H1 (cell line): ENCODE data around the gene ZFAND6. TPM values are rescaled to one million over a fixed set of nuclear protein-coding genes. Genes with fewer than 3 reads are reported as not detected.
"Not testable (repeated sequence)": the region's sequence is repeated elsewhere in the genome, so short reads cannot be mapped to it uniquely, and the experiment has no call there.

Experiments used
- CTCF ChIA-PET: fragments of 300-600 bp; sonication (Branson Sonifier 250); formaldehyde crosslinking; loops from one replicate; lab custom pipeline; 2021; ENCODE audit not compliant: partially characterized antibody; lab: Charles Lee
- POLR2A ChIA-PET: fragments of 300-600 bp; sonication (Branson Sonifier 250); formaldehyde crosslinking; loops from one replicate; lab custom pipeline; 2021; ENCODE audit warnings: inconsistent platforms; ENCODE audit not compliant: partially characterized antibody; lab: Charles Lee
- DNase-seq, 2 experiments: peaks; one replicate each; pipeline versions ENCODE4 v3.0.0 to v3.0.0-alpha.2; 2010 to 2022; ENCODE audit warnings: low spot score in 2 of 2, low read depth in 1 of 2, mixed read lengths in 1 of 2
- FAIRE-seq: peaks from 2 replicates; lab custom pipeline; 2011; peaks lifted over from hg19 to GRCh38; lab: Jason Lieb, UNC
- H2AFZ ChIP-seq: 2 replicates; pipeline ENCODE4 v1.8.1; 2012; ENCODE audit warnings: low read length, inconsistent platforms
- H2AK5ac ChIP-seq: 2 replicates; pipeline ENCODE4 v1.6.1; 2013; ENCODE audit warnings: low read depth, low read length
- H2BK120ac ChIP-seq: replicated peaks from 2 replicates; pipeline ENCODE3; 2013; ENCODE audit warnings: low read depth, low read length, inconsistent platforms
- H2BK12ac ChIP-seq: 2 replicates; pipeline ENCODE4 v1.6.1; 2013; ENCODE audit warnings: low read depth, low read length
- H2BK15ac ChIP-seq: 2 replicates; pipeline ENCODE4 v1.6.1; 2013; ENCODE audit warnings: low read length
- H2BK20ac ChIP-seq: 2 replicates; pipeline ENCODE4 v1.6.1; 2013; ENCODE audit warnings: low read length
- H2BK5ac ChIP-seq: 2 replicates; pipeline ENCODE4 v1.6.1; 2013; ENCODE audit warnings: low read depth, low read length
- H3K14ac ChIP-seq: 2 replicates; pipeline ENCODE4 v1.6.1; 2013; ENCODE audit warnings: inconsistent platforms; ENCODE audit not compliant: insufficient read length
- H3K18ac ChIP-seq: 2 replicates; pipeline ENCODE4 v1.6.1; 2013; ENCODE audit warnings: low read length; ENCODE audit errors: extremely low read depth
- H3K23ac ChIP-seq: 2 replicates; pipeline ENCODE4 v1.6.1; 2013; ENCODE audit warnings: inconsistent platforms; ENCODE audit not compliant: insufficient read length
- H3K23me2 ChIP-seq: 2 replicates; pipeline ENCODE4 v1.6.1; 2013; ENCODE audit warnings: low read depth, low read length
- H3K27ac ChIP-seq: 2 replicates; pipeline ENCODE4 v1.6.1; 2011; ENCODE audit warnings: low read depth, low read length, inconsistent platforms
- H3K27me3 ChIP-seq, 4 experiments: replicated peaks in 1 of 4; 1 replicate in 1 of 4; 2 replicates in 3 of 4; pipeline versions ENCODE4 v1.6.1 to v1.8.1; 2011 to 2013; ENCODE audit warnings: low read length in 3 of 4, mild to moderate bottlenecking in 3 of 4, inconsistent platforms in 2 of 4, mixed read lengths in 2 of 4, moderate library complexity in 1 of 4; ENCODE audit not compliant: control insufficient read depth in 3 of 4, insufficient read depth in 3 of 4; ENCODE audit errors: extremely low read depth in 1 of 4
- H3K36me3 ChIP-seq, 4 experiments: 2 replicates each; pipeline versions ENCODE4 v1.6.1 to v1.8.1; 2011 to 2013; ENCODE audit warnings: mild to moderate bottlenecking in 4 of 4, low read length in 3 of 4, moderate library complexity in 2 of 4, control low read depth in 1 of 4, inconsistent platforms in 1 of 4; ENCODE audit not compliant: insufficient read depth in 4 of 4, control insufficient read depth in 2 of 4
- H3K4ac ChIP-seq: replicated peaks from 2 replicates; pipeline ENCODE3; 2013; ENCODE audit warnings: low read length, low read depth, mixed read lengths, inconsistent platforms; ENCODE audit not compliant: insufficient read length
- H3K4me1 ChIP-seq, 4 experiments: replicated peaks in 1 of 4; 1 replicate in 1 of 4; 2 replicates in 3 of 4; pipeline versions ENCODE4 v1.6.1 to v1.8.1; 2011 to 2013; ENCODE audit warnings: low read length in 3 of 4, inconsistent platforms in 2 of 4, mixed read lengths in 1 of 4; ENCODE audit not compliant: insufficient read depth in 4 of 4, control insufficient read depth in 3 of 4
- H3K4me2 ChIP-seq, 2 experiments: 2 replicates each; pipeline versions ENCODE4 v1.6.1 to v1.8.1; 2011 to 2013; ENCODE audit warnings: low read depth in 2 of 2, low read length in 2 of 2, control low read depth in 1 of 2, inconsistent platforms in 1 of 2, mild to moderate bottlenecking in 1 of 2; ENCODE audit not compliant: insufficient read depth in 1 of 2
- H3K4me3 ChIP-seq, 4 experiments: fragments of 200-600, 300-600 bp in 1 of 4; sonication (generic), shearing (Covaris generic), sonication (Bioruptor Twin) in 1 of 4; 2 replicates each; pipeline versions ENCODE4 v1.5.1 to v1.8.1; 2011 to 2016; ENCODE audit warnings: low read length in 4 of 4, low read depth in 3 of 4, control low read depth in 2 of 4, inconsistent platforms in 2 of 4, mild to moderate bottlenecking in 2 of 4, mixed read lengths in 1 of 4, moderate library complexity in 1 of 4; ENCODE audit not compliant: insufficient read depth in 2 of 4; ENCODE audit errors: extremely low read depth in 1 of 4
- H3K56ac ChIP-seq: replicated peaks from 2 replicates; pipeline ENCODE3; 2013; ENCODE audit warnings: low read depth, mild to moderate bottlenecking, mixed read lengths, low read length, inconsistent platforms; ENCODE audit not compliant: insufficient read length
- H3K79me1 ChIP-seq: 2 replicates; pipeline ENCODE4 v1.6.1; 2013; ENCODE audit warnings: low read depth, low read length, control low read depth
- H3K79me2 ChIP-seq, 2 experiments: 2 replicates each; pipeline versions ENCODE4 v1.6.1 to v1.8.1; 2012 to 2013; ENCODE audit warnings: low read length in 2 of 2, mild to moderate bottlenecking in 2 of 2, inconsistent platforms in 1 of 2; ENCODE audit not compliant: insufficient read depth in 2 of 2, control insufficient read depth in 1 of 2
- H3K9ac ChIP-seq, 4 experiments: replicated peaks in 1 of 4; 1 replicate in 1 of 4; 2 replicates in 3 of 4; pipeline versions ENCODE4 v1.6.1 to v1.8.1; 2011 to 2013; ENCODE audit warnings: low read depth in 3 of 4, low read length in 3 of 4, control low read depth in 2 of 4, mild to moderate bottlenecking in 2 of 4, moderate library complexity in 2 of 4, inconsistent platforms in 1 of 4; ENCODE audit errors: extremely low read depth in 1 of 4
- H3K9me3 ChIP-seq, 2 experiments: 2 replicates each; pipeline versions ENCODE4 v1.6.1 to v1.8.1; 2012 to 2013; ENCODE audit warnings: mild to moderate bottlenecking in 2 of 2, moderate library complexity in 2 of 2, control low read depth in 1 of 2, inconsistent platforms in 1 of 2, low read depth in 1 of 2, low read length in 1 of 2, mixed read lengths in 1 of 2; ENCODE audit not compliant: insufficient read depth in 2 of 2
- H4K20me1 ChIP-seq, 2 experiments: replicated peaks in 1 of 2; 2 replicates each; pipeline versions ENCODE3 to v1.8.1; 2011 to 2013; ENCODE audit warnings: inconsistent platforms in 2 of 2, low read length in 2 of 2, mild to moderate bottlenecking in 1 of 2; ENCODE audit not compliant: insufficient read depth in 2 of 2, control insufficient read depth in 1 of 2
- H4K5ac ChIP-seq: 2 replicates; pipeline ENCODE4 v1.6.1; 2013; ENCODE audit warnings: low read length, low read depth, mixed read lengths, inconsistent platforms; ENCODE audit not compliant: insufficient read length
- H4K8ac ChIP-seq: 2 replicates; pipeline ENCODE4 v1.8.0; 2013; ENCODE audit warnings: mild to moderate bottlenecking, moderate library complexity, low read length, inconsistent platforms; ENCODE audit not compliant: insufficient read depth; ENCODE audit errors: extremely low read depth
- H4K91ac ChIP-seq: replicated peaks from 2 replicates; pipeline ENCODE3; 2013; ENCODE audit warnings: low read length, mixed read lengths, inconsistent platforms; ENCODE audit not compliant: insufficient read length
- whole genome bisulfite sequencing, 2 experiments: shearing (Covaris generic) in 1 of 2; methylation state at CpG; one replicate each; pipeline versions ENCODE4 v1.1.6 to v1.1.7; 2013 to 2015; ENCODE audit warnings: low lambda C conversion rate in 2 of 2, mixed read lengths in 2 of 2, inconsistent platforms in 1 of 2, low coverage in 1 of 2, missing lambda C conversion rate in 1 of 2; ENCODE audit not compliant: insufficient replicate concordance in 2 of 2, insufficient coverage in 1 of 2, insufficient read length in 1 of 2; ENCODE audit errors: extremely low coverage in 1 of 2, missing lambda C conversion rate in 1 of 2; 5-methylcytosine and 5-hydroxymethylcytosine counted together
- polyA plus RNA-seq, 7 experiments: library from polyadenylated mRNA; depleted of rRNA in 3 of 7; stranded (reverse) in 5 of 7; unstranded in 2 of 7; fragments of >200 nt in 5 of 7; fragments of 200-250 nt in 2 of 7; gene quantifications; 1 replicate in 5 of 7; 2 replicates in 1 of 7; 4 replicates in 1 of 7; pipeline versions ENCODE4 v1.2.1 to v1.2.3, GENCODE V29; 2011 to 2013; ENCODE audit warnings: missing spikeins in 2 of 7, mixed read lengths in 2 of 7
- total RNA-seq: library from RNA; stranded (reverse); fragmentation: NEBNext Ultra II Directional; extraction: Animal tissue kit (Norgen Biotek cat#: 25700); gene quantifications from 2 replicates; pipeline ENCODE4 v1.2.1, GENCODE V29; 2021

The ZFAND6 gene
- total and polyA plus RNA-seq, 2 of the 8 experiments (the other 6 are each of a cell fraction or from before 2014, with no cell fraction given) = 136 to 237 TPM

DNA sequence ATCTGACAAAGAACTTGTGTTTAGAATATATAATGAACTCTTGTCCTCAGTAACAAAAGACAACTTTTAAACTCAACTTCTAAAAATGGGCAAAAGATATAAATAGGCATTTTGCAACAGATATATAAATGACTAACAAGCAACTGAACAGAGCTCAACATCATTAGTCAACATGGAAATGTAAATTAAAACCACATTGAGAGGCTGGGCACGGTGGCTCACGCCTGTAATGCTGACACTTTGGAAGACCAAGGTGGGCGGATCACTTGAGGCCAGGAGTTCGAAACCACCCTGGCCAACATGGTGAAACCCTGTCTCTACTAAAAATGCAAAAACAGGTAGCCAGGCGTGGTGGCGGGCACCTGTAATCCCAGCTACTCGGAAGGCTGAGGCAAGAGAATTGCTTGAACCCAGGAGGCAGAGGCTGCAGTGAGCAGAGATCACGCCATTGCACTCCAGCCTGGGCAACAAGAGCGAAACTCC lies 48.4 kb upstream of the ZFAND6 start:
- H3K23ac ChIP-seq, H2BK5ac ChIP-seq, H3K4ac ChIP-seq, H3K56ac ChIP-seq, H3K14ac ChIP-seq, H4K5ac ChIP-seq, H4K91ac ChIP-seq, H2BK20ac ChIP-seq, H4K20me1 ChIP-seq, H4K8ac ChIP-seq, H3K18ac ChIP-seq, H3K4me3 ChIP-seq, H3K23me2 ChIP-seq, POLR2A ChIA-PET, H3K79me1 ChIP-seq, H2BK12ac ChIP-seq, H3K4me1 ChIP-seq, H2AFZ ChIP-seq, H3K36me3 ChIP-seq, DNase-seq, H3K27me3 ChIP-seq, H3K9me3 ChIP-seq, FAIRE-seq, H3K9ac ChIP-seq, H3K27ac ChIP-seq, H3K4me2 ChIP-seq, H3K79me2 ChIP-seq, H2BK15ac ChIP-seq, H2BK120ac ChIP-seq, H2AK5ac ChIP-seq: not testable (repeated sequence)
- 90% methylated on average over 9 of the region's 9 CpGs; no CpG with 5 or more reads in 1 of the 2 experiments for WGBS, 2 experiments
- CTCF ChIA-PET = interaction anchor here (0.6 kb wide), 1 partner anchor 1076 kb away, joined by 3 read pairs; no protein-coding TSS in a partner anchor
